Neural progenitor cell (in vitro differentiated cells): Measurements from ENCODE around the gene CES2. TPM values are rescaled to one million over a fixed set of nuclear protein-coding genes. Genes with fewer than 3 reads are reported as not detected.

Experiments
- DNase-seq: peaks from one replicate; pipeline ENCODE4 v3.0.0-alpha.2; 2016; ENCODE audit warnings: low spot score
- H2AFZ ChIP-seq: fragments of 200-600 bp; sonication (generic); replicated peaks from 2 replicates; pipeline ENCODE4 v1.6.1; 2016; ENCODE audit warnings: antibody characterized with exemption
- H3F3A ChIP-seq: fragments of 200-600 bp; sonication (generic); 2 replicates; pipeline ENCODE4 v1.6.1; 2016; ENCODE audit warnings: antibody characterized with exemption, low read depth
- H3K27ac ChIP-seq: fragments of 200-600 bp; sonication (generic); 2 replicates; pipeline ENCODE4 v1.5.1; 2016; ENCODE audit warnings: mild to moderate bottlenecking
- H3K27me3 ChIP-seq: fragments of 200-600 bp; sonication (generic); 2 replicates; pipeline ENCODE4 v1.6.1; 2016; ENCODE audit warnings: mild to moderate bottlenecking, moderate library complexity
- H3K36me3 ChIP-seq: fragments of 200-600 bp; sonication (generic); 2 replicates; pipeline ENCODE4 v1.5.1; 2016
- H3K4me1 ChIP-seq: fragments of 200-600 bp; sonication (generic); 2 replicates; pipeline ENCODE4 v1.6.1; 2016; ENCODE audit warnings: mixed run types
- H3K4me2 ChIP-seq: fragments of 200-600 bp; sonication (generic); 2 replicates; pipeline ENCODE4 v1.6.1; 2016
- H3K4me3 ChIP-seq: fragments of 200-600 bp; sonication (generic); 2 replicates; pipeline ENCODE4 v1.5.1; 2016
- H3K79me2 ChIP-seq: fragments of 200-600 bp; sonication (generic); 2 replicates; pipeline ENCODE4 v1.6.1; 2016; ENCODE audit warnings: low read depth
- H3K9ac ChIP-seq: fragments of 200-600 bp; sonication (generic); 2 replicates; pipeline ENCODE4 v1.6.1; 2016
- H3K9me3 ChIP-seq: fragments of 200-600 bp; sonication (generic); 2 replicates; pipeline ENCODE4 v1.5.1; 2016; ENCODE audit warnings: low read depth
- H4K20me1 ChIP-seq: fragments of 200-600 bp; sonication (generic); 2 replicates; pipeline ENCODE4 v1.6.1; 2016; ENCODE audit warnings: low read depth
- H3K27ac Mint-ChIP-seq: 3 replicates; pipeline ENCODE4 v1.8.0; 2021; ENCODE audit warnings: mixed read lengths
- H3K27me3 Mint-ChIP-seq: 2 replicates; pipeline ENCODE4 v1.8.0; 2022; ENCODE audit warnings: low read depth, mild to moderate bottlenecking, inconsistent platforms, moderate library complexity, mixed read lengths; ENCODE audit not compliant: insufficient read depth
- H3K36me3 Mint-ChIP-seq: 3 replicates; pipeline ENCODE4 v1.8.0; 2021; ENCODE audit warnings: mixed read lengths
- H3K4me1 Mint-ChIP-seq: 3 replicates; pipeline ENCODE4 v1.8.0; 2021; ENCODE audit warnings: mixed read lengths
- H3K4me3 Mint-ChIP-seq: 3 replicates; pipeline ENCODE4 v1.8.0; 2021; ENCODE audit warnings: mild to moderate bottlenecking, moderate library complexity, mixed read lengths
- H3K9me3 Mint-ChIP-seq: 3 replicates; pipeline ENCODE4 v1.8.0; 2020; ENCODE audit warnings: mixed read lengths
- CTCF ChIP-seq: fragments of 200-600 bp; sonication (generic); IDR thresholded peaks from 2 replicates; pipeline ENCODE4 v1.5.1; 2017; ENCODE audit warnings: antibody characterized with exemption, mild to moderate bottlenecking
- EZH2 ChIP-seq: fragments of 200-600 bp; sonication (generic); IDR thresholded peaks from 2 replicates; pipeline ENCODE4 v1.6.1; 2017; ENCODE audit warnings: antibody characterized with exemption, mild to moderate bottlenecking, moderate library complexity
- EZH2phosphoT487 ChIP-seq: fragments of 200-600 bp; sonication (generic); IDR thresholded peaks from 2 replicates; pipeline ENCODE4 v1.6.1; 2017; ENCODE audit warnings: antibody characterized with exemption
- total RNA-seq: library from RNA; depleted of rRNA; stranded (reverse); fragments of >200 nt; gene quantifications from 2 replicates; pipeline ENCODE4 v1.2.3, GENCODE V29; 2015; ENCODE audit warnings: low replicate concordance

Gene CES2
- total RNA-seq, 1 donor from 2014 or later, result 11.1 TPM

- Histone ChIP-seq H3K4me3 (no peak overlapping the region), H3K79me2 (no peaks in the 10 kb centered on the region), H3K4me2 (no peak overlapping the region), H3K27me3 (no peaks in the 10 kb centered on the region), H3F3A (no peaks in the 10 kb centered on the region), H4K20me1 (no peaks in the 10 kb centered on the region), H3K27ac (no peak overlapping the region), H3K9me3 (no peaks in the 10 kb centered on the region), H3K36me3 (no peaks in the 10 kb centered on the region), H3K4me1 (no peaks in the 10 kb centered on the region), H2AFZ (no peak overlapping the region), H3K9ac (no peak overlapping the region)
- Mint-ChIP-seq H3K27ac (no peak overlapping the region), H3K4me3 (no peak overlapping the region), H3K27me3 (peaks cover 13% of the 10 kb centered on the region), H3K4me1 (peaks cover 28% of the 10 kb centered on the region), H3K9me3 (no peaks in the 10 kb centered on the region), H3K36me3 (no peaks in the 10 kb centered on the region)
- TF ChIP-seq CTCF (no peak), EZH2phosphoT487 (no peak), EZH2 (no peak)
- DNase-seq, result no peak
These were observed 30.3 kb upstream of the CES2 start for GRCh38 chr16:66904846-66905632.

- DNase-seq, result peak; percentile 54
- Mint-ChIP-seq H3K4me1 (peaks cover 22% of the 10 kb centered on the region), H3K27me3 (peaks cover 11% of the 10 kb centered on the region), H3K27ac (no peak overlapping the region), H3K9me3 (no peaks in the 10 kb centered on the region), H3K4me3 (no peak overlapping the region), H3K36me3 (no peaks in the 10 kb centered on the region)
- H3K9me3 ChIP-seq, result no peaks in the 10 kb centered on the region
- H3F3A ChIP-seq, result no peaks in the 10 kb centered on the region
- no peak overlapping the region for H3K4me2 ChIP-seq
- H4K20me1 ChIP-seq, result no peaks in the 10 kb centered on the region
- no peaks in the 10 kb centered on the region for H3K36me3 ChIP-seq
- H3K79me2 ChIP-seq, result no peaks in the 10 kb centered on the region
- no peak overlapping the region for H3K27ac ChIP-seq
- no peak overlapping the region for H3K4me3 ChIP-seq
- TF ChIP-seq EZH2phosphoT487, result no peak
- H3K9ac ChIP-seq, result no peak overlapping the region
- H2AFZ ChIP-seq, result no peak overlapping the region
- no peaks in the 10 kb centered on the region for H3K4me1 ChIP-seq
- H3K27me3 ChIP-seq, result no peaks in the 10 kb centered on the region
These were observed 29.4 kb upstream of the CES2 start for GRCh38 chr16:66905633-66906539.

GRCh38 chr16:66906916-66907836 lies 28.1 kb upstream of the CES2 start:
- Mint-ChIP-seq H3K4me3 (no peak overlapping the region), H3K27ac (peak overlapping the region; percentile 57), H3K27me3 (peaks cover 13% of the 10 kb centered on the region), H3K9me3 (no peaks in the 10 kb centered on the region), H3K4me1 (peaks cover 21% of the 10 kb centered on the region), H3K36me3 (no peaks in the 10 kb centered on the region)
- H3K36me3 ChIP-seq, result no peaks in the 10 kb centered on the region
- no peak for DNase-seq
- no peaks in the 10 kb centered on the region for H4K20me1 ChIP-seq
- no peak overlapping the region for H3K9ac ChIP-seq
- H3K4me2 ChIP-seq, result no peak overlapping the region
- H3K27ac ChIP-seq, result no peak overlapping the region
- no peaks in the 10 kb centered on the region for H3F3A ChIP-seq
- H3K27me3 ChIP-seq, result no peaks in the 10 kb centered on the region
- H3K79me2 ChIP-seq, result no peaks in the 10 kb centered on the region
- no peaks in the 10 kb centered on the region for H3K9me3 ChIP-seq
- H3K4me3 ChIP-seq, result no peak overlapping the region
- no peak for TF ChIP-seq CTCF
- TF ChIP-seq EZH2phosphoT487, result no peak
- TF ChIP-seq EZH2, result no peak
- H2AFZ ChIP-seq, result no peak overlapping the region
- H3K4me1 ChIP-seq, result no peaks in the 10 kb centered on the region
